Retina (tissue), 1 donor: ENCODE results near the gene IFT81.
"Not testable (repeated sequence)": the region's sequence is repeated elsewhere in the genome, so short reads cannot be mapped to it uniquely, and the experiment has no call there.

Source experiments
- DNase-seq: peaks from one replicate; pipeline ENCODE4 v3.0.0-alpha.2; 2016

IFT81 gene

GRCh38 chr12:110248096-110248447 lies 123.9 kb downstream of the IFT81 start:
- DNase-seq = no peak

DNA sequence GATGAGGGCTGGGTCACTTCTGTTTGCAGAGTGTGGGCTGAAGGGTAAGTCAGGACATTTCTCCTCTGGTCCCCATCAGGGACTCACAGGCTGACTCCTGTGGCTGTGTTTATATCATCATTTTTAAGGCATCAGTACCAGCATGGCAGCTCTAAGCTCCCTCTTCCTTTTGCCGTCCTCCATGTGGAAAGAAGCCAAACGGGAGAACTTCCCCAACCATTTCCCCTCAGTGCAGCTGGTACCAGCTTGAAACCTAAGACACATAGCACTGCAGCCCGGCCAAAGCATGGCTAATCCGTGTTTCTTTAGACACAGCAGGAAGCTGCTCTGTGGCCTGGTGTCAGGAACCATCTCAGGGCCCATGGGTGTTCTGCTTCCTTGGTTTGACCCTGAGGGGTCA lies 124.9 kb downstream of the IFT81 start:
- no peak for DNase-seq

GRCh38 chr12:110249716-110250225 lies 125.6 kb downstream of the IFT81 start:
- DNase-seq = no peak

DNA sequence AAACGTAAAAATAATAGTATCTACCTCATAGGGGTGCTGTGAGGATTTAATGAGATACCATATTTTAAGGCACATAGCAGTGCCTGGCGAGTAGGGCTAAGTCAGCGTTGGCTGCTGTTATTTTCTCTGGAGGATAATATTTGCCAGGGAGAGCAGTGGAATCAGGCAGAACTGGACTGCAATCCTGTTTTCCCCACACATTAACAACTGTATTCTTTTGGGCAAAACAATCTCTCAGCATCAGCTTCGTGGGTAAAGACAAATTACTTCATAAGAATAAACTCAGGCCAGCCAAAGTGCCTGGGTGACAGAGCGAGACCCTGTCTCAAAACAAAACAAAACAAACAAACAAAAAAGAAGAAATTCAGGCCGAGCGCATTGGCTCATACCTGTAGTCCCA lies 127.2 kb downstream of the IFT81 start:
- no peak for DNase-seq

GRCh38 chr12:110252716-110253115 lies 128.6 kb downstream of the IFT81 start:
- no peak for DNase-seq

GRCh38 chr12:110253176-110253575 lies 129.0 kb downstream of the IFT81 start:
- no peak for DNase-seq

GRCh38 chr12:110254971-110255540 lies 130.9 kb downstream of the IFT81 start:
- no peak for DNase-seq

DNA sequence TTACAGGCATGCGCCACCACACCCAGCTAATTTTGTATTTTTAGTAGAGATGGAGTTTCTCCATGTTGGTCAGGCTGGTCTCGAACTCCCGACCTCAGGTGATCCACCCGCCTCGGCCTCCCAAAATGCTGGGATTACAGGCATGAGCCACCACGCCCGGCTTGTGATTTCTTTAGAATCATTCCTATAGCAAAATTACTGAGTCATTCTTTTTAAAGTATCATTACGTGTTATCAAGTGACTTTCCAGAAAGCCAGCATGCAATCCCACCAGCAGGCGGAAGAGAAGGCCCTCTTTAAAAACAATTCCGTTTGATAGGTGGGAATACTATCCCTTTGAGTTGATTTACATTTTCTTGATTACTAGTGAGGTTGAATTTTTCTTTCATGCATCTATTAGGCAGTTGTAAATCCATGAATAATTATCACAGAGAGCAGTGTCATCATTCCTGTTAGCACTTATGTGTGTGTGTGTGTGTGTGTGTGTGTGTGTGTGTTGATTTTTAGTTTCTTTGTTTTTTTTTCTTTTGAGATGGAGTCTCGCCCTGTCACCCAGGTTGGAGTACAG lies 131.8 kb downstream of the IFT81 start:
- not testable (repeated sequence) for DNase-seq

- no peak for DNase-seq
Measured at GRCh38 chr12:110256780-110257431, 132.7 kb downstream of the IFT81 start.

DNA sequence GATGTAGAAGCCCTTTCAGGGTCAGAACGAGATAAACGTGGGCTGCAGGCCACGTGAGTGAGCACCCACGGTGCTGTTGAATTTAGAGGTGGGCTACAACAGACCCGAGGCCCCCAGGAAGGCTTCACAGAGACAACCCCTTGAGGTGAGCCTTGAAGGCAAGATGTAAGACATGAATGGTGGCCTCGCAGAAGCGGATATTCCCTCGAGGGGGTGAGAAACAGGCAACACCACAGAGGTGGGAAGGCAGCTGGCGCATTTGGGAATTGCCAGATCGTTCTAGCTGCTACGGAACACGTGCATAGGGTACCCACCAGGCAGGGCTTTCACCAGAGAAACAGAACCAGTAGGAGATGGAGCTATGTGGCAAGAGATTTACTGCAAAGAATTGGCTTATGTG lies 134.3 kb downstream of the IFT81 start:
- no peak for DNase-seq

GRCh38 chr12:110262442-110263388 lies 138.6 kb downstream of the IFT81 start:
- no peak for DNase-seq

GRCh38 chr12:110266381-110266960 lies 142.3 kb downstream of the IFT81 start:
- DNase-seq = peak; percentile 49

DNA sequence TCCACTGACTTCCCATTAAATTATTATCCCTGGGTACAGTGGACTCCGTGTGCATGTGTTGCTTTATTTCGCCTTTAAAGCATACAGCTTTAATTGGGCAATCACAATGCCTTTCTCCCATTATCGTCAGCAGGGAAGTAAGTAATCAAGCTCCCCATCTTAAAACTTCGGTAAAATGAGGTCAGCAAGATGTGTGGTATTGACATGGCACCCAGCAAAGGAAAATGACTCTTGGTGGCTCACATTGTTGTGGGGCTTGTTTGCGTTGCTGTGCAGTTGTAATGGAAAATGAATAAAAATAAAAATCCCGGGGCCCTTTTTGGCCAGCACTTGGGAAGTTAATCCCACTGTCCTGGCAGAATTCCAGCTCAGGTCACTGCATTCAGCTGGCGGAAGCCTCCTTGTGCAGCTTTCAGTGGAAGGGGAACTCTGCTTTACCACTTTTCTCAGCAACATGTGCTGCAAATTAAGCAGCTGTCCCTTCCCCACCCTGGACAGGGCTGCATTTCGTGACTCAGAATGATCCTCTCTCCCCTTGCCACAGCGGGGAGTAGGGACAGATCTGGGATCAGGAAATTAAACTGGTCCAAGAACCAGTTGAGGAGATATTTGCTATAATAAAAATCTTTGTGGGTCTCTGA lies 142.9 kb downstream of the IFT81 start:
- DNase-seq = peak; percentile 67
